Astrocyte (in vitro differentiated cells and primary cell): ENCODE data around the gene SPAG7. TPM values are rescaled to one million over a fixed set of nuclear protein-coding genes. Genes with fewer than 3 reads are reported as not detected.

ENCODE experiments used
- DNase-seq: peaks from one replicate; pipeline ENCODE4 v3.0.0-alpha.2; 2010; ENCODE audit warnings: low read depth
- FAIRE-seq: peaks from 2 replicates; lab custom pipeline; 2011; peaks lifted over from hg19 to GRCh38; lab: Jason Lieb, UNC
- H2AFZ ChIP-seq: 2 replicates; pipeline ENCODE4 v1.6.0; 2012; ENCODE audit warnings: low read depth, low read length, inconsistent platforms
- H3K27ac ChIP-seq: 2 replicates; pipeline ENCODE4 v1.5.1; 2011; ENCODE audit warnings: low read depth, low read length, inconsistent platforms
- H3K27me3 ChIP-seq: 2 replicates; pipeline ENCODE4 v1.6.0; 2011; ENCODE audit warnings: low read length, inconsistent platforms; ENCODE audit not compliant: insufficient read depth
- H3K36me3 ChIP-seq: 2 replicates; pipeline ENCODE4 v1.5.1; 2011; ENCODE audit warnings: low read length, inconsistent platforms; ENCODE audit not compliant: insufficient read depth
- H3K4me1 ChIP-seq: 2 replicates; pipeline ENCODE4 v1.5.1; 2011; ENCODE audit warnings: low read length, inconsistent platforms; ENCODE audit not compliant: insufficient read depth
- H3K4me2 ChIP-seq: 2 replicates; pipeline ENCODE4 v1.6.0; 2012; ENCODE audit warnings: low read length, inconsistent platforms
- H3K4me3 ChIP-seq: 2 replicates; pipeline ENCODE4 v1.5.1; 2011; ENCODE audit warnings: low read depth, mild to moderate bottlenecking, low read length, inconsistent platforms; ENCODE audit not compliant: insufficient read depth
- H3K79me2 ChIP-seq: 2 replicates; pipeline ENCODE4 v1.6.0; 2012; ENCODE audit warnings: mild to moderate bottlenecking, low read length, inconsistent platforms; ENCODE audit not compliant: insufficient read depth
- H3K9ac ChIP-seq: 2 replicates; pipeline ENCODE4 v1.6.0; 2012; ENCODE audit warnings: mild to moderate bottlenecking, low read length, inconsistent platforms
- H3K9me3 ChIP-seq: 2 replicates; pipeline ENCODE4 v1.5.1; 2012; ENCODE audit warnings: low read depth, mild to moderate bottlenecking, low read length, inconsistent platforms; ENCODE audit not compliant: insufficient read depth
- H4K20me1 ChIP-seq: 2 replicates; pipeline ENCODE4 v1.6.0; 2012; ENCODE audit warnings: low read length, inconsistent platforms; ENCODE audit not compliant: insufficient read depth
- H3K27ac Mint-ChIP-seq: one replicate; pipeline ENCODE4 v1.8.0; 2021; ENCODE audit warnings: mild to moderate bottlenecking, mixed read lengths; ENCODE audit not compliant: unreplicated experiment
- H3K27me3 Mint-ChIP-seq: one replicate; pipeline ENCODE4 v1.8.0; 2021; ENCODE audit warnings: low read depth, mixed read lengths; ENCODE audit not compliant: unreplicated experiment
- H3K36me3 Mint-ChIP-seq: one replicate; pipeline ENCODE4 v1.8.0; 2021; ENCODE audit warnings: low read depth, mixed read lengths; ENCODE audit not compliant: unreplicated experiment
- H3K4me1 Mint-ChIP-seq: one replicate; pipeline ENCODE4 v1.8.0; 2021; ENCODE audit warnings: low read depth, mixed read lengths; ENCODE audit not compliant: unreplicated experiment
- H3K4me3 Mint-ChIP-seq: one replicate; pipeline ENCODE4 v1.8.0; 2021; ENCODE audit warnings: mild to moderate bottlenecking, moderate library complexity, mixed read lengths; ENCODE audit not compliant: unreplicated experiment
- H3K9me3 Mint-ChIP-seq: one replicate; pipeline ENCODE4 v1.8.0; 2021; ENCODE audit warnings: mild to moderate bottlenecking, mixed read lengths; ENCODE audit not compliant: unreplicated experiment
- CTCF ChIP-seq: IDR thresholded peaks from 2 replicates; pipeline ENCODE4 v1.5.1; 2011; ENCODE audit warnings: low read depth, mild to moderate bottlenecking, inconsistent platforms, low read length, moderate library complexity; ENCODE audit not compliant: insufficient read depth
- EZH2 ChIP-seq: IDR thresholded peaks from 2 replicates; pipeline ENCODE4 v1.6.1; 2012; ENCODE audit warnings: mild to moderate bottlenecking, low read length, inconsistent platforms; ENCODE audit not compliant: insufficient read depth
- total RNA-seq: library from RNA; stranded (reverse); gene quantifications from 2 replicates; pipeline ENCODE4 v1.2.1, GENCODE V29; 2021

SPAG7 gene
- total RNA-seq, 1 donor from 2014 or later, result 60.9 TPM

DNA sequence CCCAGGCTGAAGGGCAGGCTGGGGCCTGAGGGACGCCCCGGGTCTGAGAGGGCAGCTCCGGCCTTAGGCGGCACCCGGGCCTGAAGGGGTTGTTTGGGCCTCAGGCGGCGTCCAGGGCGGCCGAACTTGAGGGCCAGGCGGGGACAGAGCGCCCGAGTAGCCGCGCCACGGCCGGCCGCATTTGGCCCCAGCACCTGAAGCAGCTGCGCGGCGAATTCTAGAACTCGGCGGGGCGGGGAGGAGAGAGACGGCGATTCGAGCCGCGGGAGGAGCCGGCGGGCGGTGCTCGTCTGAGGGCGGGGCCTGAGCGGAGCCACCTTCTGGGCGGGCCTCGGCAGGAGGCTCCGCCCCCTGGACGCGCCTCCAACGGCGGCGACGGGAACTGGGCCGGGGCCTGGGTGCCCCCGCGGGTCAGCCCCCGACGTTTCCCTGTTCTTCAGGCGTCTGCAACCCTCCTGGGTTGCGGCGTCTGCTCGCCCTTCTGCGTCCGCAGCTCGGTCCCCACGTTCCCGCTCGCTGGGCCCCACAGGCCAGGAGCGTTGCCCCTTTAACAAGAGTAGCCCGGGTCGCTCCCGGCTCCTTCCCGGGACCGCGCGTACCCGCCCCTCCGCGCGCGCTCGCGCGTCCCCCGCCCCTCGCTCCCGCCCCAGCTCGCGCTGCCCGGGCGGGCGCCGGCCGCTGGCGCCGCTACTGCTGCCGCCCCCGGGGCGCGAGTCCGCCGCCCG is 29.8 kb upstream of the SPAG7 start, which contains the start of the genes INCA1 and KIF1C:
TSS of gene INCA1 (minus strand) at position 221 of the 725 bp plus-strand sequence. CDS start 3,085 bp downstream, outside the sequence.
TSS of gene KIF1C (plus strand) at position 649 of the 725 bp plus-strand sequence. CDS start 2,297 bp downstream, outside the sequence.
- Histone ChIP-seq H3K4me2 (peak within 1 kb of the TSS; percentile 99), H3K27me3 (no peaks in the 10 kb centered on the region), H4K20me1 (peaks cover 42% of the 10 kb centered on the region), H3K9ac (peak within 1 kb of the TSS; percentile 85), H3K9me3 (no peaks in the 10 kb centered on the region), H3K27ac (peak within 1 kb of the TSS; percentile 77), H3K4me1 (peaks cover 24% of the 10 kb centered on the region), H3K36me3 (peaks cover 11% of the 10 kb centered on the region), H3K79me2 (peaks cover 35% of the 10 kb centered on the region), H3K4me3 (peak within 1 kb of the TSS; percentile 69), H2AFZ (peak within 1 kb of the TSS; percentile 82)
- Mint-ChIP-seq H3K9me3 (peaks cover 2% of the 10 kb centered on the region), H3K4me1 (peaks cover 6% of the 10 kb centered on the region), H3K4me3 (peak within 1 kb of the TSS; percentile 91), H3K36me3 (peaks cover 13% of the 10 kb centered on the region), H3K27ac (no peak within 1 kb of the TSS), H3K27me3 (peaks cover 2% of the 10 kb centered on the region)
- DNase-seq, result peak; percentile 68
- TF ChIP-seq EZH2 (no peak), CTCF (no peak)
- no peak for FAIRE-seq

DNA sequence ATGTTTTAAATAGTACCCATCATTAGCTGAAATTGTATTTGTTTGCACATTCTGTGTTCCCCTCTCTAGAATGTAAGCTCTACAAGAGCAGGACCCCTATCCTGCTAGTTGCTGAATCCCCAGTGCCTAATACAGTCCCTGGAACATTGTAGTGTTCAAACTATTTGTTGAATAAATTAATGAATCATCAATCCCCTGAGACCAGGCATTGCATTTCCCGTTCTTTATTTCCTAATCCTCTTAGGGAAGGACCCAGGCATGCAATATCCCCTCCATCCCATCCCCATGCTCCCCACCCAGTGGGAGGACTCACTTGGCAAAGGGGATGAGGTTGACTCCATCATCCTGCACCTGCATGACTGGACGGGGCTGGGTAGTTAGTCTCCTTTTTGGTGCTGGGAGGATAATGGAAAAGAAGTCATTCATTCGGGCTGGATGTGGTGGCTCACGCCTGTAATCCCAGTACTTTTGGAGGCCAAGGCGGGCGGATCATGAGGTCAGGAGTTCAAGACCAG is 26.5 kb upstream of the SPAG7 start:
- H3K4me1 ChIP-seq, result peaks cover 15% of the 10 kb centered on the region
- no peak for FAIRE-seq

More for the DNA sequence above, 26.5 kb upstream of the SPAG7 start:
- Histone ChIP-seq H4K20me1 (peaks cover 9% of the 10 kb centered on the region), H2AFZ (no peak overlapping the region), H3K9ac (no peak overlapping the region), H3K9me3 (no peaks in the 10 kb centered on the region), H3K79me2 (peaks cover 13% of the 10 kb centered on the region), H3K27me3 (no peaks in the 10 kb centered on the region), H3K4me2 (no peak overlapping the region), H3K27ac (no peak overlapping the region), H3K36me3 (no peaks in the 10 kb centered on the region), H3K4me3 (no peak overlapping the region)
- Mint-ChIP-seq H3K27ac (no peak overlapping the region), H3K4me1 (peaks cover 7% of the 10 kb centered on the region), H3K9me3 (peaks cover 2% of the 10 kb centered on the region), H3K4me3 (no peak overlapping the region), H3K27me3 (peaks cover 2% of the 10 kb centered on the region), H3K36me3 (peaks cover under 1% of the 10 kb centered on the region)
- no peak for TF ChIP-seq EZH2
- TF ChIP-seq CTCF, result no peak
- DNase-seq, result no peak
